Transverse colon (tissue), 4 donors: Measurements from ENCODE around the gene ASXL1. TPM values are rescaled to one million over a fixed set of nuclear protein-coding genes. Genes with fewer than 3 reads are reported as not detected.
A peak's percentile ranks its signal among the peaks of the same experiment; 100 is the strongest.

ENCODE experiments used
- DNase-seq: peaks from one replicate; pipeline ENCODE4 v3.0.0-alpha.2; 2019
- H3K27ac ChIP-seq, 4 donors: fragments of 200-600 bp; sonication (generic); 2 replicates each; pipeline ENCODE4 v1.5.1; 2016 to 2018; ENCODE audit warnings: inconsistent platforms in 4 of 4
- H3K27me3 ChIP-seq: fragments of 200-600 bp; sonication (generic); 2 replicates; pipeline ENCODE4 v1.5.1; 2017; ENCODE audit warnings: inconsistent platforms
- H3K36me3 ChIP-seq, 4 donors: fragments of 200-600 bp; sonication (generic); 2 replicates each; pipeline ENCODE4 v1.5.1; 2017 to 2019; ENCODE audit warnings: inconsistent platforms in 4 of 4
- H3K4me1 ChIP-seq, 4 donors: fragments of 200-600 bp; sonication (generic); 2 replicates each; pipeline ENCODE4 v1.5.1; 2017 to 2020; ENCODE audit warnings: inconsistent platforms in 4 of 4
- H3K4me3 ChIP-seq, 4 donors: fragments of 200-600 bp; sonication (generic); 1 replicate in 1 of 4; 2 replicates in 3 of 4; pipeline versions ENCODE4 v1.5.1 to v1.6.1; 2017 to 2019; ENCODE audit warnings: inconsistent platforms in 4 of 4
- H3K9me3 ChIP-seq, 2 donors: fragments of 200-600 bp; sonication (generic); 2 replicates each; pipeline ENCODE4 v1.5.1; 2017 to 2019; ENCODE audit warnings: inconsistent platforms in 2 of 2
- EP300 ChIP-seq: sonication (generic); formaldehyde crosslinking; IDR thresholded peaks from one replicate; pipeline ENCODE4 v1.6.1; 2017; ENCODE audit warnings: antibody characterized with exemption, low read depth
- POLR2A ChIP-seq: fragments of 450-650 bp; IDR thresholded peaks from one replicate; pipeline ENCODE4 v1.6.1; 2016; ENCODE audit warnings: antibody characterized with exemption, mild to moderate bottlenecking, moderate library complexity
- POLR2AphosphoS5 ChIP-seq, 3 donors: sonication (generic); formaldehyde crosslinking; IDR thresholded peaks; one replicate each; pipeline ENCODE4 v1.6.1; 2016; ENCODE audit warnings: antibody characterized with exemption in 3 of 3
- WGBS, 2 donors: methylation state at CpG; one replicate each; pipeline ENCODE4 v1.1.5; 2018; ENCODE audit warnings: low coverage in 1 of 2; 5-methylcytosine and 5-hydroxymethylcytosine counted together
- in situ Hi-C, 4 donors: fragments of 200-750 bp; cut with MboI; loops; one replicate each; pipeline versions ENCODE4 v1.15.0 to v1.15.1; 2017; ENCODE audit warnings: low sequenced_read_pairs in 3 of 4, low pct_ligation_motif_present in 1 of 4, low pct_unique_long_range_greater_than_20kb in 1 of 4
- intact Hi-C: fragments of 100-400 bp; cut with DNase I; formaldehyde crosslinking; loops from one replicate; pipeline ENCODE4 v1.15.1; 2023; ENCODE audit warnings: low total_unique reads
- total RNA-seq, 4 donors: library from RNA; depleted of rRNA; stranded (reverse); fragments of >200 nt; gene quantifications; one replicate each; pipeline ENCODE4 v1.1.0, GENCODE V29; 2016
- TF ChIP-seq, protein P1 (sequence below), 5 experiments: fragments of 200-600 bp in 3 of 5; fragments of 450-650 bp in 2 of 5; sonication (generic) in 3 of 5; IDR thresholded peaks; 1 replicate in 2 of 5; 2 replicates in 3 of 5; pipeline ENCODE4 v1.5.1; 2016 to 2017; ENCODE audit warnings: antibody characterized with exemption in 5 of 5, inconsistent platforms in 3 of 5, mild to moderate bottlenecking in 2 of 5, moderate library complexity in 1 of 5

Gene ASXL1
- total RNA-seq, 4 donors from 2014 or later, result 39.6 to 293 (median 92.8) TPM

DNA sequence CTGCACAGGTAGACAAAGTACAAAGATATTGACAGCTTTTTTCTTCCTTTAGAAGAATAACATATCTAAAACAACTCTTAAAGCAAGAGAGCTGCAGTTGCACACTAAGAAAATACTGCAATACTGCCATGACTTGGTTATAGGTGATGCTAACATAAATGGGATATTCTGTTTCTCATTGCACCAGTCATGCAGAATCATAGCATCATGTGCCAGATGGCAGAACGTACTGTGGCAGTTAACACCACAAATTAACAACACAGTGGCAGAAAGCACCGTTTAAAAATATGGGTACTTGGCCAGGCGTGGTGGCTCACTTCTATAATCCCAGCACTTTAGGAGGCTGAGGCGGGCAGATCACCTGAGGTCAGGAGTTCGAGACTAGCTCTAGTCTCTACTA is 7.4 kb downstream of the ASXL1 start:
- intact Hi-C loops (no loop called here), in situ Hi-C loops (loop anchor here in 1 of 4 donors (25.0 kb wide), 1 partner anchor 103 kb away; no protein-coding TSS in a partner anchor)
- DNase-seq, result no peak
- H3K4me1 ChIP-seq, result peaks cover 38 to 87% (median 46%) of the 10 kb centered on the region in 4 donors
- H3K36me3 ChIP-seq, result no peaks in the 10 kb centered on the region
- no peak for TF ChIP-seq POLR2A
- no peak overlapping the region for H3K4me3 ChIP-seq
- no peak overlapping the region for H3K27ac ChIP-seq
- no peaks in the 10 kb centered on the region for H3K9me3 ChIP-seq
- 55 to 100% methylated on average over 1 to 5 of the region's 5 CpGs for WGBS, 2 donors
- H3K27me3 ChIP-seq, result no peaks in the 10 kb centered on the region

DNA sequence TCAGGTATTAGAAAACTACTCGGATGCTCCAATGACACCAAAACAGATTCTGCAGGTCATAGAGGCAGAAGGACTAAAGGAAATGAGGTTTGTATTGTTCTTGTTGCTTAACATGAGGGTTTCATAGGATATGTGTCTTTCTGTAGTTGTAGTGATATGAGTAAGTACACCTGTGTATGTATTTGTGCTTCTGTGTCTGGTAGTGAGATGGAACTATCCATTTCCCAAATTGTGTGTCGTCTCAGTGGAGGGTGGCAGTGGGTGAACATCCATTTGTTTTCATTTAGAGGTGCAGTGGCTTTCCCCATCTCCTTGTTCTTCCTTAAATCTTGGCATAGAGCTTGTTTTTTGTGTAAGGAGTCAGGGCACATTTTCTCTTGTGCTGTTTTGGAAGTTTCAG is 8.2 kb downstream of the ASXL1 start:
- peak overlapping the region in 1 of 4 donors; percentile 56 for H3K27ac ChIP-seq

DNA sequence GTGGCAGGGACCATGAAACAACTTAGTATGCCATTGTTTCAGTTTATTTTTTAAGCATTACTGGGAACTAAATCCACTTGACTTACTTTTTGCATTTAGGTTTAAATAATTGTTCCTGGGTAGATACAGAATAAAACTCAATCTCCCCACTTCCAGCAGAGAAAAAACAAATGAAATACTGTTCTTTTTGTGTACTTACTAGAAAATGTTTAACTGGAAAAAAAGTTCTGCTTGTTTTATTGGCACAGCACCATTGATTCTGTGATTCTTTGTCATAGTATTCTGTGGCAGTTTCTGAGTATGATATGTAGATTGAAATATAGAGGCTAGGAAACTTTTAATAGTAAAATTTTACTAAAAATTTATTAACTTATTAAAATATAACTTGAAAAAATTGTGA is 10.2 kb downstream of the ASXL1 start:
- Histone ChIP-seq H3K4me1 (peaks cover 22 to 63% (median 34%) of the 10 kb centered on the region in 4 donors), H3K4me3 (no peak overlapping the region), H3K9me3 (no peaks in the 10 kb centered on the region), H3K36me3 (peaks cover 0 to 7% (median 0%) of the 10 kb centered on the region in 4 donors), H3K27me3 (no peaks in the 10 kb centered on the region), H3K27ac (peak overlapping the region in 2 of 4 donors; percentile 28 to 56)
- DNase-seq, result no peak
- intact Hi-C loops, result no loop called here
- in situ Hi-C loops, result loop anchor here in 1 of 4 donors (25.0 kb wide), 1 partner anchor 106 kb away; no protein-coding TSS in a partner anchor
- TF ChIP-seq POLR2AphosphoS5 (IDR thresholded peaks at IDR 0.05) (no peak), EP300 (no peak), POLR2A (no peak)
- TF ChIP-seq, protein P1, sequence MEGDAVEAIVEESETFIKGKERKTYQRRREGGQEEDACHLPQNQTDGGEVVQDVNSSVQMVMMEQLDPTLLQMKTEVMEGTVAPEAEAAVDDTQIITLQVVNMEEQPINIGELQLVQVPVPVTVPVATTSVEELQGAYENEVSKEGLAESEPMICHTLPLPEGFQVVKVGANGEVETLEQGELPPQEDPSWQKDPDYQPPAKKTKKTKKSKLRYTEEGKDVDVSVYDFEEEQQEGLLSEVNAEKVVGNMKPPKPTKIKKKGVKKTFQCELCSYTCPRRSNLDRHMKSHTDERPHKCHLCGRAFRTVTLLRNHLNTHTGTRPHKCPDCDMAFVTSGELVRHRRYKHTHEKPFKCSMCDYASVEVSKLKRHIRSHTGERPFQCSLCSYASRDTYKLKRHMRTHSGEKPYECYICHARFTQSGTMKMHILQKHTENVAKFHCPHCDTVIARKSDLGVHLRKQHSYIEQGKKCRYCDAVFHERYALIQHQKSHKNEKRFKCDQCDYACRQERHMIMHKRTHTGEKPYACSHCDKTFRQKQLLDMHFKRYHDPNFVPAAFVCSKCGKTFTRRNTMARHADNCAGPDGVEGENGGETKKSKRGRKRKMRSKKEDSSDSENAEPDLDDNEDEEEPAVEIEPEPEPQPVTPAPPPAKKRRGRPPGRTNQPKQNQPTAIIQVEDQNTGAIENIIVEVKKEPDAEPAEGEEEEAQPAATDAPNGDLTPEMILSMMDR (IDR thresholded peaks at IDR 0.05), result no peak

More for the DNA sequence above, 8.2 kb downstream of the ASXL1 start:
- DNase-seq, result no peak
- Histone ChIP-seq H3K4me1 (peaks cover 33 to 81% (median 43%) of the 10 kb centered on the region in 4 donors), H3K27me3 (no peaks in the 10 kb centered on the region), H3K4me3 (no peak overlapping the region), H3K36me3 (no peaks in the 10 kb centered on the region), H3K9me3 (no peaks in the 10 kb centered on the region)
- in situ Hi-C loops (loop anchor here in 1 of 4 donors (25.0 kb wide), 1 partner anchor 104 kb away; no protein-coding TSS in a partner anchor), intact Hi-C loops (no loop called here)
- TF ChIP-seq POLR2AphosphoS5 (IDR thresholded peaks at IDR 0.05) (no peak), POLR2A (no peak), EP300 (no peak)
- TF ChIP-seq, protein P1 (IDR thresholded peaks at IDR 0.05), result no peak
- 33 to 74% methylated on average over 1 to 2 of the region's 2 CpGs for WGBS, 2 donors

DNA sequence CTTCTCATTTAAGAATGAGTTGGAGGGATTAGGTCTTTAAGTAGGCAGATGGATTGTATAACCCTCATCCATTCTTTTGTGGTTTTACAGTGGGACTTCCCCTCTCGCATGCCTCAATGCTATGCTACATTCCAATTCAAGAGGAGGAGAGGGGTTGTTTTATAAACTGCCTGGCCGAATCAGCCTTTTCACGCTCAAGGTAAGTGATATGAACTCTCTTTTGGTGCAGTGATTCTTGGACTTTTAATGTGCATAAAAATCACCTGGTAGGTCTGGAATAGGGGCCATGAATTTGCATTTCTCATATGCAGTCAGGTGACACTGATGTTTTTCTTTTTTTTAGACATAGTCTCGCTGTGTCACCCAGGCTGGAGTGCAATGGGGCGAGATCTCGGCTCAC is 10.8 kb downstream of the ASXL1 start:
- Histone ChIP-seq H3K4me3 (no peak overlapping the region), H3K27ac (peak overlapping the region in 1 of 4 donors; percentile 32), H3K27me3 (no peaks in the 10 kb centered on the region), H3K36me3 (peaks cover 0 to 7% (median 0%) of the 10 kb centered on the region in 4 donors), H3K9me3 (no peaks in the 10 kb centered on the region), H3K4me1 (peaks cover 21 to 57% (median 30%) of the 10 kb centered on the region in 4 donors)
- intact Hi-C loops, result no loop called here
- 50 to 51% methylated on average over 2 to 6 of the region's 6 CpGs for WGBS, 2 donors
- in situ Hi-C loops, result loop anchor here in 1 of 4 donors (25.0 kb wide), 1 partner anchor 107 kb away; no protein-coding TSS in a partner anchor
- no peak for DNase-seq
- TF ChIP-seq POLR2AphosphoS5 (IDR thresholded peaks at IDR 0.05) (no peak), EP300 (no peak), POLR2A (no peak)
- TF ChIP-seq, protein P1 (IDR thresholded peaks at IDR 0.05), result no peak
